Measurements from ENCODE around the gene GOLT1A. TPM values are rescaled to one million over a fixed set of nuclear protein-coding genes. Genes with fewer than 3 reads are reported as not detected.

Gene GOLT1A
- total and polyA plus RNA-seq, 10 of the 15 experiments (the other 5 are each of a cell fraction or from before 2014, with no cell fraction given) = 0.09 to 0.46 TPM; not detected in 8

- TF ChIP-seq HDAC6 (IDR thresholded peaks at IDR 0.05; ENCODE audit: unreplicated experiment) = no peak
- no peak for TF ChIP-seq PAX5 (IDR thresholded peaks at IDR 0.05; ENCODE audit: borderline replicate concordance, low read depth, low read length)
Observed at GRCh38 chr1:204249736-204250427, 36.1 kb upstream of the GOLT1A start (continued).

GRCh38 chr1:204248954-204249353, 35.2 kb upstream of the GOLT1A start:
- RAD21 ChIA-PET (ENCODE audit: unreplicated experiment) = no interaction called here
- intact Hi-C loops (cut with micrococcal nuclease; ENCODE audit: unreplicated experiment) = no loop called here
- CTCF ChIA-PET = interaction anchor here (0.6 to 1.8 kb wide), 4 partner anchors 9 to 182 kb away, joined by 4 to 9 read pairs (median 4); no protein-coding TSS in a partner anchor

GRCh38 chr1:204246876-204247275, 33.1 kb upstream of the GOLT1A start:
- no peak overlapping the region for H3K4me3 ChIP-seq
- in situ Hi-C loops (cut with MboI) (no loop called here), intact Hi-C loops (cut with micrococcal nuclease; ENCODE audit: unreplicated experiment) (no loop called here)
- ATAC-seq (no peak), DNase-seq (ENCODE audit: low read depth, low spot score) (no peak), FAIRE-seq (no peak)
- CTCF ChIA-PET = interaction anchor here (1.4 kb wide), 1 partner anchor 117 kb away, joined by 3 read pairs; no protein-coding TSS in a partner anchor
- SMC1A ChIA-PET (ENCODE audit: uncharacterized antibody, unreplicated experiment) = interaction anchor here (1.5 kb wide), 1 partner anchor 18 kb away, joined by 3 read pairs; no protein-coding TSS in a partner anchor
- H3K4me2 ChIP-seq (ENCODE audit: control insufficient read depth, insufficient read depth) = no peak overlapping the region
- POLR2A ChIA-PET = no interaction called here
- no peaks in the 10 kb centered on the region for H3K36me3 ChIP-seq (ENCODE audit: control insufficient read depth in 2 of 2, insufficient read depth in 2 of 2, low read length in 1 of 2)
- no peak overlapping the region for H3K27ac ChIP-seq (ENCODE audit: control insufficient read depth, insufficient read depth)
- no peaks in the 10 kb centered on the region for H4K20me1 ChIP-seq (ENCODE audit: control insufficient read depth, insufficient read depth)
- H3K9me3 ChIP-seq (replicated peaks; ENCODE audit: control insufficient read depth, insufficient read depth, low read length) = no peaks in the 10 kb centered on the region
- BruUV-seq (replicated peaks) = no TSS peak
- H3K4me1 ChIP-seq (ENCODE audit: control insufficient read depth, insufficient read depth, low read length) = no peaks in the 10 kb centered on the region
- RAD21 ChIA-PET (ENCODE audit: unreplicated experiment) = no interaction called here
- no peak overlapping the region for H2AFZ ChIP-seq (ENCODE audit: control insufficient read depth, low read depth, low read length)
- H3K9ac ChIP-seq (ENCODE audit: control insufficient read depth, insufficient read depth, low read length) = no peak overlapping the region
- peaks cover 0 to 19% of the 10 kb centered on the region in 2 experiments; a peak in 3 of 4 replicates for H3K27me3 ChIP-seq (replicated peaks in 1 of 2; ENCODE audit: control insufficient read depth in 2 of 2, insufficient read depth in 2 of 2, low read length in 1 of 2)
- H3K79me2 ChIP-seq (ENCODE audit: control insufficient read depth, insufficient read depth, low read length) = no peaks in the 10 kb centered on the region
- WGBS (ENCODE audit: insufficient coverage, insufficient replicate concordance, low lambda C conversion rate, missing lambda C conversion rate) = 19% methylated on average over 4 of the region's 4 CpGs
- TF ChIP-seq NBN (IDR thresholded peaks at IDR 0.05) (no peak), MTA2 (IDR thresholded peaks at IDR 0.05; ENCODE audit: low read depth) (no peak), SP1 (IDR thresholded peaks at IDR 0.05; ENCODE audit: low read depth, low read length) (no peak), HDAC6 (IDR thresholded peaks at IDR 0.05; ENCODE audit: unreplicated experiment) (no peak), BCL11A (IDR thresholded peaks at IDR 0.05; ENCODE audit: low read depth, low read length) (no peak), CHD2 (IDR thresholded peaks at IDR 0.05; ENCODE audit: borderline replicate concordance, low read depth, low read length) (no peak), CBX3 (IDR thresholded peaks at IDR 0.05; ENCODE audit: borderline replicate concordance, low read depth) (no peak), WRNIP1 (IDR thresholded peaks at IDR 0.05; ENCODE audit: borderline replicate concordance, low read depth, low read length) (no peak), CUX1 (IDR thresholded peaks at IDR 0.05; ENCODE audit: insufficient replicate concordance, low read depth, low read length) (no peak)

More at GRCh38 chr1:204248954-204249353, 35.2 kb upstream of the GOLT1A start:
- WGBS (ENCODE audit: insufficient coverage, insufficient replicate concordance, low lambda C conversion rate, missing lambda C conversion rate) = 3% methylated on average over 3 of the region's 3 CpGs
- Histone ChIP-seq H3K9me3 (replicated peaks; ENCODE audit: control insufficient read depth, insufficient read depth, low read length) (no peaks in the 10 kb centered on the region), H2AFZ (ENCODE audit: control insufficient read depth, low read depth, low read length) (no peak overlapping the region), H3K4me3 (no peak overlapping the region), H3K4me2 (ENCODE audit: control insufficient read depth, insufficient read depth) (no peak overlapping the region), H3K27ac (ENCODE audit: control insufficient read depth, insufficient read depth) (no peak overlapping the region), H3K79me2 (ENCODE audit: control insufficient read depth, insufficient read depth, low read length) (no peaks in the 10 kb centered on the region), H4K20me1 (ENCODE audit: control insufficient read depth, insufficient read depth) (no peaks in the 10 kb centered on the region), H3K9ac (ENCODE audit: control insufficient read depth, insufficient read depth, low read length) (no peak overlapping the region), H3K36me3 (ENCODE audit: control insufficient read depth in 2 of 2, insufficient read depth in 2 of 2, low read length in 1 of 2) (no peaks in the 10 kb centered on the region), H3K4me1 (ENCODE audit: control insufficient read depth, insufficient read depth, low read length) (no peaks in the 10 kb centered on the region), H3K27me3 (replicated peaks in 1 of 2; ENCODE audit: control insufficient read depth in 2 of 2, insufficient read depth in 2 of 2, low read length in 1 of 2) (peaks cover 2 to 18% of the 10 kb centered on the region in 2 experiments)
- TF ChIP-seq CHD4 (IDR thresholded peaks at IDR 0.05) = no peak
- ATAC-seq = no peak
- DNase-seq (ENCODE audit: low read depth, low spot score) = no peak
- no TSS peak for BruUV-seq (replicated peaks)
- in situ Hi-C loops (cut with MboI) = no loop called here
- ChIA-PET POLR2A (no interaction called here), SMC1A (ENCODE audit: uncharacterized antibody, unreplicated experiment) (interaction anchor here (0.6 to 1.5 kb wide), 3 partner anchors 10 to 602 kb away, joined by 3 to 6 read pairs (median 4); no protein-coding TSS in a partner anchor)
- FAIRE-seq = no peak
